Subcutaneous abdominal adipose tissue (tissue), 5 donors: ENCODE measurements around the gene TYK2.
A peak's percentile ranks its signal among the peaks of the same experiment; 100 is the strongest.
"Not testable (repeated sequence)": the region's sequence is repeated elsewhere in the genome, so short reads cannot be mapped to it uniquely, and the experiment has no call there.

Experiments used
- H3K27ac ChIP-seq: one replicate; pipeline ENCODE4 v1.7.0; 2013; ENCODE audit warnings: low read depth, mild to moderate bottlenecking, inconsistent platforms, low read length, moderate library complexity
- H3K27me3 ChIP-seq, 5 donors: one replicate each; pipeline ENCODE4 v1.7.0; 2013; ENCODE audit warnings: low read length in 5 of 5, inconsistent platforms in 1 of 5; ENCODE audit not compliant: control insufficient read depth in 5 of 5, insufficient read depth in 4 of 5
- H3K36me3 ChIP-seq, 5 donors: one replicate each; pipeline ENCODE4 v1.7.0; 2013; ENCODE audit warnings: low read length in 5 of 5; ENCODE audit not compliant: control insufficient read depth in 5 of 5, insufficient read depth in 5 of 5
- H3K4me1 ChIP-seq, 5 donors: one replicate each; pipeline ENCODE4 v1.7.0; 2013; ENCODE audit warnings: low read length in 5 of 5, mild to moderate bottlenecking in 3 of 5, moderate library complexity in 1 of 5; ENCODE audit not compliant: control insufficient read depth in 5 of 5, insufficient read depth in 5 of 5
- H3K4me3 ChIP-seq, 5 donors: one replicate each; pipeline ENCODE4 v1.7.0; 2013; ENCODE audit warnings: low read length in 5 of 5, low read depth in 1 of 5
- H3K9ac ChIP-seq, 5 donors: one replicate each; pipeline ENCODE4 v1.7.0; 2013; ENCODE audit warnings: low read length in 5 of 5, mild to moderate bottlenecking in 4 of 5, moderate library complexity in 3 of 5
- H3K9me3 ChIP-seq, 5 donors: one replicate each; pipeline ENCODE4 v1.7.0; 2013; ENCODE audit warnings: low read length in 5 of 5; ENCODE audit not compliant: control insufficient read depth in 5 of 5
- donor health status: healthy.
- donor health status: healthy.
- donor health status: healthy.
- donor health status: healthy.
- donor health status: healthy.

The TYK2 gene

GRCh38 chr19:10379880-10380312, 476 bp downstream of the TYK2 start:
- no peaks in the 10 kb centered on the region for H3K27me3 ChIP-seq
- no peaks in the 10 kb centered on the region for H3K9me3 ChIP-seq
- H3K27ac ChIP-seq: peak overlapping the region; percentile 82
- peak overlapping the region; percentile 87 to 95 (median 91) for H3K4me3 ChIP-seq
- H3K36me3 ChIP-seq: peaks cover 0 to 21% (median 17%) of the 10 kb centered on the region in 5 donors
- H3K4me1 ChIP-seq: peaks cover 4 to 19% (median 17%) of the 10 kb centered on the region in 5 donors
- H3K9ac ChIP-seq: peak overlapping the region; percentile 73 to 97 (median 88)

DNA sequence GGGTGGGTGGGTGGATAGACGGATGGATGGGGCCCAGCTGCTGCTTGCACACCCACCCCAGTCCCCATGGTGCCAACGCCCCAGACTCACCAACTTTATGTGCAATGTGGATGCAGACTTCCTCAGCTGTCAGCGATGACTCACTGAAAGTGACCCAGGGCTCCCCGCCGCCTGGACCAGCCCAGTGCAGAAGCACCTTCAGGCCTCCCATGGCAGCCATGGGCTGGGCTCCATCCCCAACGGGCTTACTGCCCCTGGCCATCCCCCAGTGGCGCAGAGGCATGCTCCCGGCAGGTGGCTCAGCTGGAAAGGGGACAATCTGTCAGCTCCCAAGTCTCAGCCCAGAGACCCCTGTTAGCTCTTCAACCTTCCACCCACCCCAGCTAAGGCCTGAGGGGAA, 2.2 kb downstream of the TYK2 start:
- Histone ChIP-seq H3K27ac (no peak overlapping the region), H3K9ac (peak overlapping the region in 1 of 5 donors; percentile 23), H3K36me3 (peaks cover 0 to 29% (median 20%) of the 10 kb centered on the region in 5 donors), H3K4me1 (peaks cover 4 to 19% (median 17%) of the 10 kb centered on the region in 5 donors), H3K4me3 (no peak overlapping the region), H3K27me3 (no peaks in the 10 kb centered on the region), H3K9me3 (no peaks in the 10 kb centered on the region)

GRCh38 chr19:10377140-10377640, 3.2 kb downstream of the TYK2 start:
- not testable (repeated sequence) for H3K27ac ChIP-seq, H3K4me3 ChIP-seq, H3K9me3 ChIP-seq, H3K9ac ChIP-seq, H3K27me3 ChIP-seq
- peaks cover 0 to 31% (median 21%) of the 10 kb centered on the region in 5 donors for H3K36me3 ChIP-seq
- H3K4me1 ChIP-seq: peaks cover 4 to 17% (median 14%) of the 10 kb centered on the region in 5 donors

DNA sequence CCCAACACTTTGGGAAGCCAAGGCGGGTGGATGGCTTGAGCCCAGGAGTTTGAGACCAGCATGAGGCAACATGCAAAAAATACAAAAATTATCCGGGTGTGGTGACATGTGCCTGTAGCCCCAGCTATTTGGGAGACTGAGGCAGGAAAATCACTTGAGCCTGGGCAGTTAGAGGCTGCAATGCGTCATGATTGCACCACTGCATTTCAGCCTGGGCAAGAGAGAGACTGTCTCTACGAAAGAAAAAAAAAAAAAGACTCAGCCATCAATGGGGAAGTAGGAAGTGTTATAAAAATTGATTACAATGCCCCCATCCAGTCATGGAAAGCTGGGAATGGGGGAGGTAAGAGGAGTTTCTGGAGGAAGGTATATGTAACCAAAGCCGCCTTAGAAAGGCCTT, 5.4 kb downstream of the TYK2 start:
- Histone ChIP-seq H3K9me3 (no peaks in the 10 kb centered on the region), H3K4me3 (no peak overlapping the region), H3K27ac (no peak overlapping the region), H3K4me1 (peaks cover 0 to 7% (median 6%) of the 10 kb centered on the region in 5 donors), H3K9ac (no peak overlapping the region), H3K36me3 (peaks cover 3 to 46% (median 27%) of the 10 kb centered on the region in 5 donors), H3K27me3 (no peaks in the 10 kb centered on the region)

- Histone ChIP-seq H3K36me3 (peaks cover 3 to 55% (median 36%) of the 10 kb centered on the region in 5 donors), H3K27me3 (no peaks in the 10 kb centered on the region), H3K4me3 (no peak overlapping the region), H3K4me1 (no peaks in the 10 kb centered on the region), H3K9me3 (no peaks in the 10 kb centered on the region), H3K9ac (no peak overlapping the region), H3K27ac (no peak overlapping the region)
Observed at GRCh38 chr19:10372690-10373089, 7.7 kb downstream of the TYK2 start.

GRCh38 chr19:10368101-10368803, 12.1 kb downstream of the TYK2 start:
- H3K9me3 ChIP-seq: no peaks in the 10 kb centered on the region
- H3K36me3 ChIP-seq: peaks cover 3 to 77% (median 58%) of the 10 kb centered on the region in 5 donors

GRCh38 chr19:10366950-10367512, 13.3 kb downstream of the TYK2 start:
- H3K4me3 ChIP-seq, H3K9me3 ChIP-seq, H3K27ac ChIP-seq, H3K4me1 ChIP-seq, H3K27me3 ChIP-seq, H3K9ac ChIP-seq: not testable (repeated sequence)
- H3K36me3 ChIP-seq: peaks cover 3 to 86% (median 63%) of the 10 kb centered on the region in 5 donors

More at GRCh38 chr19:10368101-10368803, 12.1 kb downstream of the TYK2 start:
- H3K27me3 ChIP-seq: no peaks in the 10 kb centered on the region
- H3K4me1 ChIP-seq: no peaks in the 10 kb centered on the region
- no peak overlapping the region for H3K27ac ChIP-seq
- no peak overlapping the region for H3K4me3 ChIP-seq
- no peak overlapping the region for H3K9ac ChIP-seq

DNA sequence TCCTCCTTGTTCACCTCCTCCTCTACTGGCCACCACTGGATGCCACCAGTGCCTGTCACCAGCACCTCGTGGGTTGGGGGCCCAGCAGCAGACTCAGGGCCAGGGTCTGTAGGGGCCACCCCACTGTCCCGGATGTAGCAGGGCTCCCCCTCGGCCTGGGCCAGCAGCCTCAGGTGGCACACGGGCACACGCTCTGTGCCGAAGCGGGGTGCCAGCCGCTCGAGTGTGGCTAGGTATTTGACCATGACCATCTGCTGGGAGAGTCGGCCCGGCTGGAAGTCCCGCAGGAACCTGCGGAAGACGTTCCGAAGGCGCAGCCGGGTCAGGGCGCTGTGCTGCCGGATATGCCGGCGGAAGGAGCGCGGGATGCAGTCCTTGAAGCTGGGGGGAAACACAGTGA, 14.9 kb downstream of the TYK2 start:
- peaks cover 0 to 91% (median 76%) of the 10 kb centered on the region in 5 donors for H3K36me3 ChIP-seq
- no peak overlapping the region for H3K27ac ChIP-seq
- H3K9me3 ChIP-seq: no peaks in the 10 kb centered on the region
- no peaks in the 10 kb centered on the region for H3K4me1 ChIP-seq
- H3K9ac ChIP-seq: no peak overlapping the region
- no peak overlapping the region for H3K4me3 ChIP-seq
- no peaks in the 10 kb centered on the region for H3K27me3 ChIP-seq

DNA sequence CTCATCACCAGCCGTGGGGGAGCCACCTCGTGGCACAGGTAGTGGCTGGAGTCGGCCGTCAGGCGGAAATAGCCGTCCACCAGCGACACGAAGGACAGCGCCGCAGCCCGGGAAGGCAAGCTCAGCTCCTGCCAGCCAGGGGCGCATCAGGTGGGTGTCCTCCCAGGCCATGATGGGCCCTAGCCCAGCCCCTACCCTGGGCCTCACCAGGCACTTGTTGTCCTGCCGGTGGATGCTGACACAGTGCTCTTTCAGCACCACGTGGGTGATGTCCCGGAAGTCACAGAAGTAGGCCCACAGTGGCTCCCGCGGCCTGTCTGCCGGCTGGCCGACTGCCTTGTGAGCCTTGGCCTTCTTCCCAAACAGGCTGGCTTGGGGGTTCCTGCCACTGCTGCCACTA, 15.7 kb downstream of the TYK2 start:
- Histone ChIP-seq H3K9ac (no peak overlapping the region), H3K27ac (no peak overlapping the region), H3K27me3 (no peaks in the 10 kb centered on the region), H3K36me3 (peaks cover 0 to 93% (median 77%) of the 10 kb centered on the region in 5 donors), H3K4me1 (no peaks in the 10 kb centered on the region), H3K4me3 (no peak overlapping the region), H3K9me3 (no peaks in the 10 kb centered on the region)

GRCh38 chr19:10363789-10364281, 16.5 kb downstream of the TYK2 start:
- Histone ChIP-seq H3K36me3 (peaks cover 0 to 93% (median 78%) of the 10 kb centered on the region in 5 donors), H3K9ac (peak overlapping the region in 1 of 5 donors; percentile 30), H3K4me1 (no peaks in the 10 kb centered on the region), H3K4me3 (no peak overlapping the region), H3K9me3 (no peaks in the 10 kb centered on the region), H3K27ac (no peak overlapping the region), H3K27me3 (no peaks in the 10 kb centered on the region)
